Panc1 (cell line): ENCODE results near the gene ADCY1. TPM values are rescaled to one million over a fixed set of nuclear protein-coding genes. Genes with fewer than 3 reads are reported as not detected.

ENCODE experiments used
- ATAC-seq: fragments of 200-7000 bp; cut with Tn5 transposase; 2 replicates; pipeline ENCODE4 v1.9.1; 2020; ENCODE audit warnings: mild to moderate bottlenecking, moderate library complexity
- BruUV-seq: library from RNA; stranded (reverse); fragments of 400-500 nt; replicated peaks from 2 replicates; lab custom pipeline; 2021; lab: Mats Ljungman, UMichigan
- CTCF ChIA-PET: fragments of 300-600 bp; sonication (Branson Sonifier 250); formaldehyde crosslinking; loops from one replicate; lab custom pipeline; 2022; ENCODE audit warnings: antibody characterized with exemption; lab: Charles Lee
- POLR2A ChIA-PET: fragments of 300-600 bp; sonication (Branson Sonifier 250); formaldehyde crosslinking; loops from one replicate; lab custom pipeline; 2022; ENCODE audit warnings: antibody characterized with exemption; lab: Charles Lee
- DNase-seq: peaks from one replicate; pipeline ENCODE4 v3.0.0-alpha.2; 2010; ENCODE audit warnings: low read depth, low spot score
- H3K27ac ChIP-seq: 2 replicates; pipeline ENCODE4 v1.5.1; 2011; ENCODE audit warnings: mild to moderate bottlenecking, low read length, inconsistent platforms
- H3K27me3 ChIP-seq: fragments of 200-500 bp; sonication (Bioruptor generic); 2 replicates; pipeline ENCODE4 v1.6.0; 2014; ENCODE audit warnings: low read length, inconsistent platforms; ENCODE audit not compliant: control insufficient read depth, insufficient read depth
- H3K36me3 ChIP-seq: fragments of 200-500 bp; sonication (Bioruptor generic); 2 replicates; pipeline ENCODE4 v1.5.1; 2014; ENCODE audit warnings: inconsistent platforms, mild to moderate bottlenecking, low read length, moderate library complexity; ENCODE audit not compliant: control insufficient read depth, insufficient read depth
- H3K4me1 ChIP-seq: 2 replicates; pipeline ENCODE4 v1.5.1; 2011; ENCODE audit warnings: inconsistent platforms, mild to moderate bottlenecking, low read length, moderate library complexity; ENCODE audit not compliant: control insufficient read depth, insufficient read depth
- H3K4me3 ChIP-seq, 2 experiments: 2 replicates each; pipeline ENCODE4 v1.5.1; 2011 to 2012; ENCODE audit warnings: low read depth in 2 of 2, low read length in 2 of 2, mild to moderate bottlenecking in 2 of 2, inconsistent platforms in 1 of 2, moderate library complexity in 1 of 2
- H3K9me3 ChIP-seq: fragments of 200-500 bp; sonication (Bioruptor generic); 2 replicates; pipeline ENCODE4 v1.5.1; 2014; ENCODE audit warnings: low read depth, mild to moderate bottlenecking, inconsistent platforms, low read length, moderate library complexity; ENCODE audit not compliant: control insufficient read depth, insufficient read depth
- CTCF ChIP-seq: fragments of 450-650 bp; IDR thresholded peaks from 2 replicates; pipeline ENCODE4 v1.5.1; 2017; ENCODE audit warnings: mild to moderate bottlenecking
- POLR2AphosphoS5 ChIP-seq: IDR thresholded peaks from 2 replicates; pipeline ENCODE4 v1.6.1; 2012; ENCODE audit warnings: mild to moderate bottlenecking, low read depth, low read length, moderate library complexity
- REST ChIP-seq, 2 experiments: IDR thresholded peaks; 2 replicates each; pipeline ENCODE4 v1.6.1; 2011 to 2012; ENCODE audit warnings: low read depth in 2 of 2, control low read depth in 1 of 2, low read length in 1 of 2, mild to moderate bottlenecking in 1 of 2, moderate library complexity in 1 of 2; ENCODE audit not compliant: insufficient read depth in 1 of 2
- SIN3A ChIP-seq: IDR thresholded peaks from 2 replicates; pipeline ENCODE4 v1.6.1; 2012; ENCODE audit warnings: low read depth, mild to moderate bottlenecking, low read length, moderate library complexity, borderline replicate concordance; ENCODE audit not compliant: insufficient read depth
- TCF7L2 ChIP-seq: IDR thresholded peaks from 2 replicates; pipeline ENCODE4 v1.6.1; 2011; ENCODE audit warnings: mild to moderate bottlenecking, low read depth, low read length, inconsistent platforms
- in situ Hi-C: cut with HindIII; loops from 2 replicates; pipeline ENCODE4 v1.10.0; 2016; ENCODE audit warnings: low sequenced_read_pairs, low pct_unique_long_range_greater_than_20kb
- intact Hi-C: fragments of 100-400 bp; cut with micrococcal nuclease; formaldehyde crosslinking; loops from one replicate; pipeline ENCODE4 v1.10.0; 2022; ENCODE audit not compliant: unreplicated experiment
- total RNA-seq: library from RNA; stranded (reverse); gene quantifications from one replicate; pipeline ENCODE4 v1.2.1, GENCODE V29; 2021; ENCODE audit not compliant: unreplicated experiment

Gene ADCY1
- total RNA-seq, 1 experiment from 2014 or later: 2.1 TPM

GRCh38 chr7:45594745-45595535 lies 20.8 kb downstream of the ADCY1 start:
- DNase-seq (no peak), ATAC-seq (no peak)
- Histone ChIP-seq H3K27me3 (peaks cover 18% of the 10 kb centered on the region; the same call in 1 of the 2 replicates), H3K36me3 (no peaks in the 10 kb centered on the region), H3K9me3 (no peaks in the 10 kb centered on the region), H3K4me3 (no peak overlapping the region), H3K4me1 (no peaks in the 10 kb centered on the region), H3K27ac (no peak overlapping the region)
- intact Hi-C loops: no loop called here
- no TSS peak for BruUV-seq
- ChIA-PET CTCF (no interaction called here), POLR2A (no interaction called here)
- no peak for TF ChIP-seq TCF7L2
- no peak for TF ChIP-seq CTCF
- no peak for TF ChIP-seq REST (IDR thresholded peaks at IDR 0.05; ENCODE audit: insufficient read depth in 1 of 2, low read depth in 2 of 2, low read length in 1 of 2)
- no peak for TF ChIP-seq POLR2AphosphoS5
- no peak for TF ChIP-seq SIN3A
- in situ Hi-C loops: no loop called here

- H3K4me1 ChIP-seq: no peaks in the 10 kb centered on the region
- DNase-seq (no peak), ATAC-seq (no peak)
- H3K27me3 ChIP-seq: peaks cover 16% of the 10 kb centered on the region; the same call in 1 of the 2 replicates
- no peaks in the 10 kb centered on the region for H3K36me3 ChIP-seq
- CTCF ChIA-PET: no interaction called here
- no peaks in the 10 kb centered on the region for H3K9me3 ChIP-seq
- POLR2A ChIA-PET: no interaction called here
- no TSS peak for BruUV-seq
- H3K4me3 ChIP-seq: no peak overlapping the region
- in situ Hi-C loops (no loop called here), intact Hi-C loops (no loop called here)
- no peak overlapping the region for H3K27ac ChIP-seq
- no peak for TF ChIP-seq REST (IDR thresholded peaks at IDR 0.05; ENCODE audit: insufficient read depth in 1 of 2, low read depth in 2 of 2, low read length in 1 of 2)
- TF ChIP-seq TCF7L2: no peak
- no peak for TF ChIP-seq SIN3A
- no peak for TF ChIP-seq POLR2AphosphoS5
Observed at GRCh38 chr7:45595809-45596664, 21.9 kb downstream of the ADCY1 start.
